NCI-H748 treated with DMSO at 0.1 percent for 48 hours (cell line): Measurements from ENCODE around the gene SPCS3.
"Not testable (repeated sequence)": the region's sequence is repeated elsewhere in the genome, so short reads cannot be mapped to it uniquely, and the experiment has no call there.

Experiments
- DNase-seq: peaks from one replicate; lab custom pipeline; 2025; lab: John Stamatoyannopoulos, UW

SPCS3 gene

GRCh38 chr4:176319704-176320339, at the start of gene SPCS3:
SPCS3 (plus strand) TSS chr4:176319966; CDS start chr4:176320077, 111 bp downstream.
- DNase-seq, result peak; percentile 62

GRCh38 chr4:176270669-176271068, 49.1 kb upstream of the SPCS3 start:
- DNase-seq, result no peak

- DNase-seq, result no peak
Observed at GRCh38 chr4:176271749-176272148, 48.0 kb upstream of the SPCS3 start.

- DNase-seq, result no peak
Observed at GRCh38 chr4:176272799-176273198, 47.0 kb upstream of the SPCS3 start.

- DNase-seq, result no peak
Observed at GRCh38 chr4:176273736-176274135, 46.0 kb upstream of the SPCS3 start.

GRCh38 chr4:176274441-176274840, 45.3 kb upstream of the SPCS3 start:
- peak; percentile 26 for DNase-seq

- DNase-seq, result no peak
Observed at GRCh38 chr4:176276710-176277109, 43.1 kb upstream of the SPCS3 start.

- peak; percentile 25 for DNase-seq
Observed at GRCh38 chr4:176277162-176277904, 42.4 kb upstream of the SPCS3 start.

GRCh38 chr4:176279560-176279959, 40.2 kb upstream of the SPCS3 start:
- not testable (repeated sequence) for DNase-seq

- DNase-seq, result no peak
Observed at GRCh38 chr4:176286728-176287127, 33.0 kb upstream of the SPCS3 start.

GRCh38 chr4:176287546-176287945, 32.2 kb upstream of the SPCS3 start:
- no peak for DNase-seq

GRCh38 chr4:176288020-176288419, 31.7 kb upstream of the SPCS3 start:
- no peak for DNase-seq

- DNase-seq, result no peak
Observed at GRCh38 chr4:176289561-176289960, 30.2 kb upstream of the SPCS3 start.

- DNase-seq, result no peak
Observed at GRCh38 chr4:176290520-176290919, 29.2 kb upstream of the SPCS3 start.

- no peak for DNase-seq
Observed at GRCh38 chr4:176291748-176292147, 28.0 kb upstream of the SPCS3 start.

GRCh38 chr4:176292920-176293319, 26.8 kb upstream of the SPCS3 start:
- DNase-seq, result no peak

- no peak for DNase-seq
Observed at GRCh38 chr4:176293660-176294059, 26.1 kb upstream of the SPCS3 start.

GRCh38 chr4:176295907-176296306, 23.9 kb upstream of the SPCS3 start:
- not testable (repeated sequence) for DNase-seq

- no peak for DNase-seq
Observed at GRCh38 chr4:176298664-176299063, 21.1 kb upstream of the SPCS3 start.

- DNase-seq, result no peak
Observed at GRCh38 chr4:176300036-176300435, 19.7 kb upstream of the SPCS3 start.

GRCh38 chr4:176300565-176300964, 19.2 kb upstream of the SPCS3 start:
- DNase-seq, result no peak

GRCh38 chr4:176302283-176303275, 17.2 kb upstream of the SPCS3 start:
- DNase-seq, result no peak
